Measurements from ENCODE around the gene IFNE.
A peak's percentile ranks its signal among the peaks of the same experiment; 100 is the strongest.

IFNE gene

GRCh38 chr9:21507483-21507790 is 25.3 kb upstream of the IFNE start:
- TF ChIP-seq CTCF (conservative IDR thresholded peaks at IDR 0.05; ENCODE audit: low read depth, low read length) = no peak
- no peak overlapping the region for H3K4me3 ChIP-seq (ENCODE audit: low read length)
- DNase-seq (ENCODE audit: low read depth) = no peak

GRCh38 chr9:21506626-21507482 is 24.7 kb upstream of the IFNE start:
- no peak for TF ChIP-seq CTCF (conservative IDR thresholded peaks at IDR 0.05; ENCODE audit: low read depth, low read length)
- H3K4me3 ChIP-seq (ENCODE audit: low read length) = no peak overlapping the region
- peak; percentile 87 for DNase-seq (ENCODE audit: low read depth)

GRCh38 chr9:21505425-21506179 is 23.5 kb upstream of the IFNE start:
- no peak overlapping the region for H3K4me3 ChIP-seq (ENCODE audit: low read length)
- DNase-seq (ENCODE audit: low read depth) = no peak
- TF ChIP-seq CTCF (conservative IDR thresholded peaks at IDR 0.05; ENCODE audit: low read depth, low read length) = no peak

- no peak for DNase-seq (ENCODE audit: low read depth)
- no peak overlapping the region for H3K4me3 ChIP-seq (ENCODE audit: low read length)
- TF ChIP-seq CTCF (conservative IDR thresholded peaks at IDR 0.05; ENCODE audit: low read depth, low read length) = no peak
Measured at GRCh38 chr9:21504894-21505293, 22.8 kb upstream of the IFNE start.

- no peak for TF ChIP-seq CTCF (conservative IDR thresholded peaks at IDR 0.05; ENCODE audit: low read depth, low read length)
- DNase-seq (ENCODE audit: low read depth) = no peak
- H3K4me3 ChIP-seq (ENCODE audit: low read length) = no peak overlapping the region
Measured at GRCh38 chr9:21504113-21504512, 22.0 kb upstream of the IFNE start.

GRCh38 chr9:21502586-21502985 is 20.5 kb upstream of the IFNE start:
- DNase-seq (ENCODE audit: low read depth) = no peak
- TF ChIP-seq CTCF (conservative IDR thresholded peaks at IDR 0.05; ENCODE audit: low read depth, low read length) = no peak
- H3K4me3 ChIP-seq (ENCODE audit: low read length) = no peak overlapping the region

GRCh38 chr9:21499912-21500311 is 17.8 kb upstream of the IFNE start:
- H3K4me3 ChIP-seq (ENCODE audit: low read length) = no peak overlapping the region
- TF ChIP-seq CTCF (conservative IDR thresholded peaks at IDR 0.05; ENCODE audit: low read depth, low read length) = no peak
- DNase-seq (ENCODE audit: low read depth) = no peak

Measured in retinal pigment epithelial cell (primary cell).